H9 (cell line): Measurements from ENCODE around the gene SCGN. TPM values are rescaled to one million over a fixed set of nuclear protein-coding genes. Genes with fewer than 3 reads are reported as not detected.

Experiments
- DNase-seq: peaks from one replicate; pipeline ENCODE4 v3.0.0-alpha.2; 2017
- H2AFZ ChIP-seq: one replicate; pipeline ENCODE4 v1.6.1; 2013; ENCODE audit warnings: mild to moderate bottlenecking, low read length, control low read depth, moderate library complexity
- H2AK5ac ChIP-seq: 2 replicates; pipeline ENCODE4 v1.6.1; 2013; ENCODE audit warnings: low read length, control low read depth, mixed read lengths; ENCODE audit not compliant: insufficient read length
- H2BK120ac ChIP-seq: one replicate; pipeline ENCODE4 v1.6.1; 2013; ENCODE audit warnings: low read depth, mild to moderate bottlenecking, low read length, control low read depth, inconsistent platforms; ENCODE audit not compliant: poor library complexity, severe bottlenecking
- H2BK12ac ChIP-seq: 2 replicates; pipeline ENCODE4 v1.6.1; 2013; ENCODE audit warnings: low read length, control low read depth, mixed read lengths, low read depth; ENCODE audit not compliant: insufficient read length
- H2BK15ac ChIP-seq: 2 replicates; pipeline ENCODE4 v1.6.1; 2013; ENCODE audit warnings: low read depth, low read length, control low read depth
- H2BK20ac ChIP-seq: one replicate; pipeline ENCODE4 v1.6.1; 2013; ENCODE audit warnings: low read depth, mild to moderate bottlenecking, low read length, control low read depth, inconsistent platforms; ENCODE audit not compliant: poor library complexity, severe bottlenecking
- H2BK5ac ChIP-seq: 2 replicates; pipeline ENCODE4 v1.6.1; 2013; ENCODE audit warnings: low read length, control low read depth, mixed read lengths; ENCODE audit not compliant: insufficient read length
- H3K14ac ChIP-seq: 2 replicates; pipeline ENCODE4 v1.6.1; 2013; ENCODE audit warnings: low read length, control low read depth; ENCODE audit not compliant: insufficient read depth
- H3K18ac ChIP-seq: 2 replicates; pipeline ENCODE4 v1.6.1; 2013; ENCODE audit warnings: low read depth, mild to moderate bottlenecking, mixed read lengths, low read length, control low read depth; ENCODE audit not compliant: insufficient read length
- H3K23ac ChIP-seq: 2 replicates; pipeline ENCODE4 v1.6.1; 2013; ENCODE audit warnings: low read length, control low read depth, mixed read lengths, low read depth; ENCODE audit not compliant: insufficient read length
- H3K23me2 ChIP-seq: 2 replicates; pipeline ENCODE4 v1.6.1; 2013; ENCODE audit warnings: low read depth, mild to moderate bottlenecking, mixed read lengths, low read length, control low read depth; ENCODE audit not compliant: insufficient read length, poor library complexity, severe bottlenecking
- H3K27ac ChIP-seq: 2 replicates; pipeline ENCODE4 v1.5.1; 2013; ENCODE audit warnings: low read length, control low read depth, mixed read lengths, low read depth; ENCODE audit not compliant: insufficient read length
- H3K27me3 ChIP-seq: 2 replicates; pipeline ENCODE4 v1.6.1; 2013; ENCODE audit warnings: low read length, control low read depth, inconsistent platforms; ENCODE audit not compliant: insufficient read depth
- H3K4ac ChIP-seq: 2 replicates; pipeline ENCODE4 v1.6.1; 2013; ENCODE audit warnings: low read depth, mild to moderate bottlenecking, control low read depth, inconsistent platforms, low read length, moderate library complexity
- H3K4me1 ChIP-seq: 2 replicates; pipeline ENCODE4 v1.6.1; 2013; ENCODE audit warnings: low read length, control low read depth, inconsistent platforms; ENCODE audit not compliant: insufficient read depth
- H3K4me2 ChIP-seq: 2 replicates; pipeline ENCODE4 v1.6.1; 2013; ENCODE audit warnings: low read length, control low read depth, mixed read lengths; ENCODE audit not compliant: insufficient read length, insufficient read depth
- H3K56ac ChIP-seq: 2 replicates; pipeline ENCODE4 v1.6.1; 2013; ENCODE audit warnings: low read depth, mild to moderate bottlenecking, mixed read lengths, low read length, control low read depth; ENCODE audit not compliant: insufficient read length
- H3K79me1 ChIP-seq: 2 replicates; pipeline ENCODE4 v1.6.1; 2013; ENCODE audit warnings: low read depth, mild to moderate bottlenecking, moderate library complexity, low read length, control low read depth, inconsistent platforms; ENCODE audit not compliant: insufficient read depth, poor library complexity, severe bottlenecking
- H3K79me2 ChIP-seq: 2 replicates; pipeline ENCODE4 v1.6.1; 2013; ENCODE audit warnings: low read length, control low read depth, inconsistent platforms; ENCODE audit not compliant: insufficient read depth
- H3K9ac ChIP-seq: 2 replicates; pipeline ENCODE4 v1.6.1; 2013; ENCODE audit warnings: low read length, control low read depth, mixed read lengths; ENCODE audit not compliant: insufficient read length; ENCODE audit errors: extremely low read depth
- H3K9me3 ChIP-seq: one replicate; pipeline ENCODE4 v1.6.1; 2013; ENCODE audit warnings: low read depth, low read length, inconsistent platforms; ENCODE audit not compliant: control insufficient read depth
- H3T11ph ChIP-seq: one replicate; pipeline ENCODE4 v1.6.1; 2013; ENCODE audit warnings: mild to moderate bottlenecking, low read length, control low read depth, inconsistent platforms
- H4K20me1 ChIP-seq: one replicate; pipeline ENCODE4 v1.6.1; 2013; ENCODE audit not compliant: control insufficient read depth, insufficient read length, insufficient read depth
- H4K5ac ChIP-seq: 2 replicates; pipeline ENCODE4 v1.6.1; 2013; ENCODE audit warnings: low read depth, mild to moderate bottlenecking, mixed read lengths, low read length, control low read depth; ENCODE audit not compliant: insufficient read length
- H4K8ac ChIP-seq: replicated peaks from 2 replicates; pipeline ENCODE4 v1.6.1; 2013; ENCODE audit warnings: low read length, control low read depth, mixed read lengths, low read depth; ENCODE audit not compliant: insufficient read length
- H4K91ac ChIP-seq: 2 replicates; pipeline ENCODE4 v1.6.1; 2013; ENCODE audit warnings: low read depth, mild to moderate bottlenecking, moderate library complexity, mixed read lengths, low read length, control low read depth; ENCODE audit not compliant: insufficient read length
- H3K27ac Mint-ChIP-seq, 3 experiments: 2 replicates in 2 of 3; 3 replicates in 1 of 3; pipeline ENCODE4 v1.8.0; 2020 to 2021; ENCODE audit warnings: mixed read lengths in 3 of 3, mild to moderate bottlenecking in 1 of 3, moderate library complexity in 1 of 3
- H3K27me3 Mint-ChIP-seq: 2 replicates; pipeline ENCODE4 v1.8.0; 2021; ENCODE audit warnings: low read depth, mild to moderate bottlenecking, moderate library complexity, mixed read lengths
- H3K36me3 Mint-ChIP-seq, 3 experiments: 2 replicates in 2 of 3; 3 replicates in 1 of 3; pipeline ENCODE4 v1.8.0; 2020 to 2021; ENCODE audit warnings: low read depth in 3 of 3, mixed read lengths in 3 of 3; ENCODE audit not compliant: insufficient read depth in 1 of 3
- H3K4me1 Mint-ChIP-seq, 2 experiments: 2 replicates each; pipeline ENCODE4 v1.8.0; 2020; ENCODE audit warnings: mixed read lengths in 2 of 2
- H3K4me3 Mint-ChIP-seq, 2 experiments: 2 replicates in 1 of 2; 3 replicates in 1 of 2; pipeline ENCODE4 v1.8.0; 2020 to 2021; ENCODE audit warnings: mild to moderate bottlenecking in 2 of 2, mixed read lengths in 2 of 2, moderate library complexity in 1 of 2
- H3K9me3 Mint-ChIP-seq, 2 experiments: 2 replicates in 1 of 2; 3 replicates in 1 of 2; pipeline ENCODE4 v1.8.0; 2020; ENCODE audit warnings: mild to moderate bottlenecking in 2 of 2, mixed read lengths in 2 of 2, moderate library complexity in 1 of 2
- CTCF ChIP-seq: fragments of 200-600 bp; sonication (generic); conservative IDR thresholded peaks from 3 replicates; pipeline ENCODE4 v1.8.0; 2021; ENCODE audit warnings: antibody characterized with exemption, mild to moderate bottlenecking
- WGBS: extraction: QIAGEN DNeasy Blood & Tissue Kit; methylation state at CpG from one replicate; pipeline ENCODE4 v1.1.7; 2013; ENCODE audit warnings: missing lambda C conversion rate, low lambda C conversion rate, mixed read lengths; ENCODE audit not compliant: insufficient read length; ENCODE audit errors: extremely low coverage; 5-methylcytosine and 5-hydroxymethylcytosine counted together
- total RNA-seq: library from RNA; stranded (reverse); gene quantifications from 2 replicates; pipeline ENCODE4 v1.2.1, GENCODE V29; 2021

Gene SCGN
- total RNA-seq, 1 experiment from 2014 or later, result not detected

GRCh38 chr6:25602674-25602982 lies 49.4 kb upstream of the SCGN start:
- Histone ChIP-seq H3K27ac (no peak overlapping the region), H3K4ac (no peak overlapping the region), H3K4me2 (no peak overlapping the region), H4K20me1 (no peaks in the 10 kb centered on the region), H3K9me3 (no peaks in the 10 kb centered on the region), H3K23me2 (no peaks in the 10 kb centered on the region), H2AFZ (no peak overlapping the region), H4K91ac (no peak overlapping the region), H2BK20ac (no peak overlapping the region), H2BK5ac (no peak overlapping the region), H3K79me1 (no peaks in the 10 kb centered on the region), H2BK120ac (no peak overlapping the region), H3T11ph (no peak overlapping the region), H3K27me3 (no peaks in the 10 kb centered on the region), H3K14ac (no peak overlapping the region), H3K18ac (no peak overlapping the region), H3K56ac (no peak overlapping the region), H3K23ac (no peak overlapping the region), H2BK15ac (no peak overlapping the region), H2AK5ac (no peak overlapping the region), H3K9ac (no peak overlapping the region), H2BK12ac (no peak overlapping the region), H3K79me2 (no peaks in the 10 kb centered on the region), H4K8ac (no peak overlapping the region), H4K5ac (no peak overlapping the region), H3K4me1 (no peaks in the 10 kb centered on the region)
- H3K4me3 Mint-ChIP-seq, result no peak overlapping the region
- H3K4me1 Mint-ChIP-seq, result peaks cover 6 to 7% of the 10 kb centered on the region in 2 experiments; a peak in 3 of 4 replicates
- H3K27ac Mint-ChIP-seq, result no peak overlapping the region
- no CpG with 5 or more reads among the region's 1 CpG for WGBS
- H3K27me3 Mint-ChIP-seq, result no peaks in the 10 kb centered on the region
- no peak for DNase-seq
- H3K9me3 Mint-ChIP-seq, result no peaks in the 10 kb centered on the region
- TF ChIP-seq CTCF, result no peak; the same call in 2 of the 3 replicates
- H3K36me3 Mint-ChIP-seq, result peaks cover 3 to 5% (median 3%) of the 10 kb centered on the region in 3 experiments; a peak in 6 of 7 replicates
